GM12872 (cell line): ENCODE measurements around the gene MAPK14.

Experiments
- TF ChIP-seq, protein P1 (sequence below): IDR thresholded peaks from 3 replicates; pipeline ENCODE4 v1.5.1; 2011; ENCODE audit warnings: low read depth, mild to moderate bottlenecking, low read length, moderate library complexity; ENCODE audit not compliant: insufficient read depth

Gene MAPK14

DNA sequence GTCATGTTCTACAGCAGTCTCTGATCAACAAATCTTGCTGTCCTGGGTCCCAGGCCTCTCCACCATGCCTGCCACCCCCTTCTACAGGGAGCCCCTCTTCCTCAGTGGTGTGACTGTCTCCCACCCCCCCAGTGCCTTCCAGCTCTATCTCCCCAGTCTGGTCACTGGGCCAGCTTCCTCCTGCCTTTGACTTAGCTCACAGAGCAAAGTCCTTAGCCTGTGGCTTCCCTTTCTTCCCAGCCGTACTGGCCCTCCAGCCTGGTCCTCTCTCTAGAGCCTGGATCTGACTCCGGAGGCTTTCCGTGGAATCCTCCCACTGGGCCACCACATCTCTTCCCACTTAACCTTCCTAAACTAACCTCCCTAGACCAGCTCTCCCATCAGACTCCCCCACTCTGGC, 119.7 kb downstream of the MAPK14 start:
- TF ChIP-seq, protein P1, sequence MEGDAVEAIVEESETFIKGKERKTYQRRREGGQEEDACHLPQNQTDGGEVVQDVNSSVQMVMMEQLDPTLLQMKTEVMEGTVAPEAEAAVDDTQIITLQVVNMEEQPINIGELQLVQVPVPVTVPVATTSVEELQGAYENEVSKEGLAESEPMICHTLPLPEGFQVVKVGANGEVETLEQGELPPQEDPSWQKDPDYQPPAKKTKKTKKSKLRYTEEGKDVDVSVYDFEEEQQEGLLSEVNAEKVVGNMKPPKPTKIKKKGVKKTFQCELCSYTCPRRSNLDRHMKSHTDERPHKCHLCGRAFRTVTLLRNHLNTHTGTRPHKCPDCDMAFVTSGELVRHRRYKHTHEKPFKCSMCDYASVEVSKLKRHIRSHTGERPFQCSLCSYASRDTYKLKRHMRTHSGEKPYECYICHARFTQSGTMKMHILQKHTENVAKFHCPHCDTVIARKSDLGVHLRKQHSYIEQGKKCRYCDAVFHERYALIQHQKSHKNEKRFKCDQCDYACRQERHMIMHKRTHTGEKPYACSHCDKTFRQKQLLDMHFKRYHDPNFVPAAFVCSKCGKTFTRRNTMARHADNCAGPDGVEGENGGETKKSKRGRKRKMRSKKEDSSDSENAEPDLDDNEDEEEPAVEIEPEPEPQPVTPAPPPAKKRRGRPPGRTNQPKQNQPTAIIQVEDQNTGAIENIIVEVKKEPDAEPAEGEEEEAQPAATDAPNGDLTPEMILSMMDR = no peak

DNA sequence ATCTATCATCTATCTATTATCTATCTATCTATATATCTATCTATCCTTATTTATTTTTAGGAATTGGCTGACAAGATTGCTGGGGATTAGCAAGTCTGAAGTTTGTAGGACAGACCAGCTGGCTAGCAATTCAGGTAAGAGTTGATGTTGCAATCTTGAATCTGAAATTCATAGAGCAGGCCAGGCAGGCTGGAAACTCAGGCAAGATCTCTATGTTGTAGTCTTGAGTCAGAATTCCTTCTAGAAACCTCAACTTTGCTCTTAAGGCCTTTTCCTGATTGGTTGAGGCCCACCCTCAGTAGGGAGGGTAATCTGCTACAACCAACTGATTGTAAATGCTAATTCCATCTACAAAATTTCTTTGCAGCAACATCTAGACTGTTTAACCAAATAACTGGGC, 121.9 kb downstream of the MAPK14 start:
- TF ChIP-seq, protein P1 = no peak

DNA sequence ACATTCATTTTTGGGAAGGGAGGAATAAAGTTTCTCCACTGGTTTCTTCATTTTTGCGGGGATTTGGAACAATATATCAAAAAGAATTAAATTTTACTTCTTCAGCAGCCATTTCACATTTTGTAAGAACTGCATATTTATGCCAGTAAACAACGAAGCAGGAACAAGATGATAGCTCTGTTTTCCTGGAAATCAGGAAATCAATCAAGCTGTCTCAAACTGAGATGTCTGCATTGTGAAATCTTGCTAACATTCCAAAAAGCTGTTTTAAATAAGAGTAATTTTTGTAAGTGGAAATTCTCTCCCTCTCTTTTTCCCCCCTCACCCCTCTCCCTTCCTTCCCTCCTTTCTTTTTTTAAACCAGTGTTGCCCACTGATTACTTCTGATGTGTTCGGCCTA, 122.7 kb downstream of the MAPK14 start:
- TF ChIP-seq, protein P1 = no peak

DNA sequence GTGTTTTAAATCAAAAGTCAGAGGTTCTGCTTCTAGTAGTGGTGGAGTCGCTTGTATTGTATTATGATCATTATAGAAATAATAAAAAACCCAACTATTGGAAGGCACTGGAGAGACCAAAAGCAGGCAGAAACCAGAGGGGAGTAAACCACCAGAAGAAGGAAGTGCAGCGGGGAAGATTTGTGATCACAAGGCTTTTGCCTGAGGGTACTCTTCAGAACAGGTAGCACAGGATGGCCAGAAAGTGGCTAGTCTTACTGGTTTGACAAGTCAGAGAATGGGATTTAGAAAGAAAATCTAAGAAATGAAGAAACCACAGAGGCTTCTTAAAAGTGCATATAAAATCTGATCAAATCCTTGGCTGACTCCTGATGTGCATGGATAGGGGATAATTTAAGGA, 126.7 kb downstream of the MAPK14 start:
- TF ChIP-seq, protein P1 = no peak

DNA sequence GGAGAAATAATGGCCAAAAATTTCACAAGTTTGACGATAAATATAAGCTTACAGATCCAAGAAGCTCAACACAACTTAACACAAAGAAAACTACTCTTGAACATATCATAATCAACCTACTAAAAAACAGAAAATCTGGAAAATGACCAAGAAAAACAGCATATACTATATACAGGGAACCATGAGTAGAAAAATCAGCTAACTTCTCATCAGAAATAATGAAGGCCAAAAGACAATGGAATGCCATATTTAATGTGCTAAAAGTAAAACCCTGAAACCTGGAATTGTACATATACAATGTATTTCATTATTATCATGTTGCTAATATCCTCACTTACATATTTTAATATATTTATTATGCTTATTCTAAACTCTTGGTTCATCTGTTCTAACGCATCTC, 128.1 kb downstream of the MAPK14 start:
- TF ChIP-seq, protein P1 = no peak

DNA sequence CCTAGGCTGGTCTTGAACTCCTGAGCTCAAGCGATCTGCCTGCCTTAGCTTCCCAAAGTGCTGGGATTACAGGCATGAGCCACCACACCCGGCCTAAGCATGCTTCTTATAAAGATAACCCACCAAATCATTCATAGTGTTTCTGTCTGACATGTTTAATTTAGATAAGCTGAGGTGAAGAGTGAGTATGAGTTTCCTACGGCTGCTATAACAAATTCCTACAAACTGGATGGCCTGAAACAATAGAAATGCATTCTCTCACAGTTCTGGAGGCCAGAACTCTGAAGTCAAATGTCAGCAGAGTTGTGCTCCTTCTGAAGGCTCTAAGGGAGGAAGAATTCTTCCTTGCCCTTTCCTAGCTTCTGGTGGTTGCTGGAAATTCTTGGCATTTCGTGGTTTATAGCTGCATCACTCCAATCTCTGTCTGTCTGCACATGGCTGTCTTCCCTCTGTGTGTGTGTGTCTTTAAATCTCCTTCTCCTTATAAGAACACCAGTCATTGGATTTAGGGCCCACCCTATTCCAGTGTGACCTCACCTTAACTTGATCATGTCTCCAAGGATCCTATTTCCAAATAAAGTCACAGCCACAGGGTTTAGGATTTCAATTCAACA, 132.6 kb downstream of the MAPK14 start:
- TF ChIP-seq, protein P1 = no peak
